Ascending aorta (tissue), 2 donors: ENCODE measurements around the gene PYDC1. TPM values are rescaled to one million over a fixed set of nuclear protein-coding genes. Genes with fewer than 3 reads are reported as not detected.
"Not testable (repeated sequence)": the region's sequence is repeated elsewhere in the genome, so short reads cannot be mapped to it uniquely, and the experiment has no call there.

Experiments used
- DNase-seq, 2 donors: peaks; one replicate each; pipeline ENCODE4 v3.0.0-alpha.2; 2019; ENCODE audit warnings: low spot score in 2 of 2
- H3K27ac ChIP-seq, 2 donors: fragments of 200-600 bp; sonication (generic); one replicate each; pipeline ENCODE4 v1.5.1; 2016 to 2017; ENCODE audit warnings: mild to moderate bottlenecking in 1 of 2
- H3K27me3 ChIP-seq: fragments of 200-600 bp; sonication (generic); one replicate; pipeline ENCODE4 v1.5.1; 2017
- H3K36me3 ChIP-seq, 2 donors: fragments of 200-600 bp; sonication (generic); one replicate each; pipeline ENCODE4 v1.5.1; 2016
- H3K4me1 ChIP-seq, 2 donors: fragments of 200-600 bp; sonication (generic); one replicate each; pipeline ENCODE4 v1.5.1; 2016 to 2017; ENCODE audit warnings: mild to moderate bottlenecking in 1 of 2
- H3K4me3 ChIP-seq, 2 donors: fragments of 200-600 bp; sonication (generic); one replicate each; pipeline ENCODE4 v1.5.1; 2016 to 2017; ENCODE audit warnings: mild to moderate bottlenecking in 1 of 2
- H3K9me3 ChIP-seq, 2 donors: fragments of 200-600 bp; sonication (generic); one replicate each; pipeline ENCODE4 v1.5.1; 2016
- intact Hi-C: fragments of 100-400 bp; cut with DNase I; formaldehyde crosslinking; loops from one replicate; pipeline ENCODE4 v1.15.1; 2023
- total RNA-seq: library from RNA; depleted of rRNA; stranded (reverse); fragments of >200 nt; gene quantifications from one replicate; pipeline ENCODE4 v1.1.0, GENCODE V29; 2016
- TF ChIP-seq, protein P1 (sequence below), 3 experiments: fragments of 200-600 bp in 2 of 3; fragments of 450-650 bp in 1 of 3; sonication (generic) in 2 of 3; IDR thresholded peaks; one replicate each; pipeline ENCODE4 v1.5.1; 2016 to 2019; ENCODE audit warnings: antibody characterized with exemption in 3 of 3, mild to moderate bottlenecking in 1 of 3, moderate library complexity in 1 of 3

PYDC1 gene
- total RNA-seq, 1 donor from 2014 or later = not detected

DNA sequence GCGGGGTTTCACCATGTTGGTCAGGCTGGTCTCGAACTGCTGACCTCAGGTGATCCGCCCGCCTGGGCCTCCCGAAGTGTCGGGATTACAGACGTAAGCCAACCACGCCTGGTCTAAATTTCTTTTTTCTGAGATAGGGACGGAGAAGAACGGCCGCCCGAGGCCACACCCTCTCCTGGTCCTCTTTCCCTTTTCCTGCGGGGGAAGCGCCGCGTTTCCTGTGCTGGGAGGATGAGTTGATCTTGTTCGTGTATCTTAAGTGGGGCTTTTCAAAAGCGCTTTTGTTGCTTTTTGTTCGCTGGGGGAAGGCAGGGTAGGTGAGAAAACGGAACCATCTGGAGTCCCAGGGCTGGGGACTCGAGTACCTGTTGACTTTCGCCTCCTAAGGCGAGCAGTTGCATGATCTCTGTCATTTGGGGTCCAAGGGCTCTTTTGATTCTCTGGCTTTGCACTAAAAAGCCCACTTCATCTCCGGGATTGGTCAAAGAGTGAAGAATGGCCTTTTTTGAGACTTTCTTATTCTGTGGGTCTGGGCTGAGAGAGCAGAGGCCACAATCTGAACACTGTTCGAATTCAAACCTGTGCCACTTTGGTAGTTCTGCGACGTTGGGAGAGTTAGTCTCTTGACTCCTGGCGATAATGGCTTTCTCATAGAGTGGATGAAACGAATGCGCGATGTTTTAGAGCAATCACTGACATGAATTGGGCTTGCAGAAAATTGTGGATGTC is 35.7 kb downstream of the PYDC1 start:
- intact Hi-C loops = loop anchor here (5.0 kb wide), 4 partner anchors 74 to 326 kb away; partner anchors contain the start of genes BCKDK, RUSF1, VKORC1 and ZNF843

DNA sequence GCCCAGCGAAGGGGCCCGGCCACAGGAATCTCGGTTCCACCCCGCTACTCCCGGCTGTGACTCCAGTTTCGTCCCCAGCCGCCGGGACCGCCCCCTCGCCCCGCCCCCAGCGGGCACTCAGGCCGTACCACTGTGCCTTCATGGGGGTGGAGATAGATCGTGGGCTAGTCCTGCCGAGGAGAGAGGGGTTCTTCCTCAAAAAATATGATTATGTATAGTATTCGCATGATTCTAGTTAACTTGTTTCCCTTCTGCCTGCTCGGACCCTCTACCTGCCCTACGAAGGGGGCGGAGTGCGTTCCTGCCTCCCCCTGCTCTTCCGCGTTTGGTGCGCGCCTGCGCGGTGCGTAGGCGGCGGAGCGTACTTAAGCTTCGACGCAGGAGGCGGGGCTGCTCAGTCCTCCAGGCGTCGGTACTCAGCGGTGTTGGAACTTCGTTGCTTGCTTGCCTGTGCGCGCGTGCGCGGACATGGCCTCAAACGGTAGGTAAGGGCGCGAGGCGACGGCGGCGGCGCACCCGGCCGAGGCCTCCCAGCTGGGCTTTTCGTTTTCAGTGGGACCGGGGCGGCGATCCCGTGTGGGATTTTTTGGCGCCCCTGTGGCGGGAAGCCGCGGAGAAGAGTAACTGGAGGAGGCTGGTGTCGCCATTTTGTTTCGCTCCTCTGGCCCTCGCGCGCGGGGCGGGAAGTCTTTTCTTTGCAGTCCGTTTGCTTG is 37.0 kb downstream of the PYDC1 start, which contains the start of gene FUS:
Gene FUS (plus strand): TSS at position 393 of the 713 bp plus-strand sequence. CDS start 76 bp downstream, at position 469.
- peaks cover 25 to 27% of the 10 kb centered on the region in 2 donors for H3K36me3 ChIP-seq
- H3K27me3 ChIP-seq = no peaks in the 10 kb centered on the region
- peak within 1 kb of the TSS; percentile 98 to 99 for H3K27ac ChIP-seq
- no peaks in the 10 kb centered on the region for H3K9me3 ChIP-seq
- DNase-seq = peak; percentile 44 to 94
- H3K4me1 ChIP-seq = peaks cover 5 to 35% of the 10 kb centered on the region in 2 donors
- peak within 1 kb of the TSS; percentile 92 to 97 for H3K4me3 ChIP-seq
- intact Hi-C loops = loop anchor here (1.0 to 5.0 kb wide), 9 partner anchors 38 to 692 kb away; partner anchors contain the start of genes ARMC5, BCKDK, RUSF1 and VKORC1
- TF ChIP-seq, protein P1, sequence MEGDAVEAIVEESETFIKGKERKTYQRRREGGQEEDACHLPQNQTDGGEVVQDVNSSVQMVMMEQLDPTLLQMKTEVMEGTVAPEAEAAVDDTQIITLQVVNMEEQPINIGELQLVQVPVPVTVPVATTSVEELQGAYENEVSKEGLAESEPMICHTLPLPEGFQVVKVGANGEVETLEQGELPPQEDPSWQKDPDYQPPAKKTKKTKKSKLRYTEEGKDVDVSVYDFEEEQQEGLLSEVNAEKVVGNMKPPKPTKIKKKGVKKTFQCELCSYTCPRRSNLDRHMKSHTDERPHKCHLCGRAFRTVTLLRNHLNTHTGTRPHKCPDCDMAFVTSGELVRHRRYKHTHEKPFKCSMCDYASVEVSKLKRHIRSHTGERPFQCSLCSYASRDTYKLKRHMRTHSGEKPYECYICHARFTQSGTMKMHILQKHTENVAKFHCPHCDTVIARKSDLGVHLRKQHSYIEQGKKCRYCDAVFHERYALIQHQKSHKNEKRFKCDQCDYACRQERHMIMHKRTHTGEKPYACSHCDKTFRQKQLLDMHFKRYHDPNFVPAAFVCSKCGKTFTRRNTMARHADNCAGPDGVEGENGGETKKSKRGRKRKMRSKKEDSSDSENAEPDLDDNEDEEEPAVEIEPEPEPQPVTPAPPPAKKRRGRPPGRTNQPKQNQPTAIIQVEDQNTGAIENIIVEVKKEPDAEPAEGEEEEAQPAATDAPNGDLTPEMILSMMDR (IDR thresholded peaks at IDR 0.05) = peak in 1 of 3 experiments; percentile 3

More for the DNA sequence above, 35.7 kb downstream of the PYDC1 start:
- Histone ChIP-seq H3K27me3 (no peaks in the 10 kb centered on the region), H3K4me1 (peaks cover 5 to 35% of the 10 kb centered on the region in 2 donors), H3K9me3 (no peaks in the 10 kb centered on the region), H3K36me3 (peaks cover 38 to 41% of the 10 kb centered on the region in 2 donors), H3K27ac (peak overlapping the region; percentile 98 to 99), H3K4me3 (peak overlapping the region; percentile 92 to 97)
- DNase-seq = no peak
- TF ChIP-seq, protein P1 (IDR thresholded peaks at IDR 0.05) = no peak

DNA sequence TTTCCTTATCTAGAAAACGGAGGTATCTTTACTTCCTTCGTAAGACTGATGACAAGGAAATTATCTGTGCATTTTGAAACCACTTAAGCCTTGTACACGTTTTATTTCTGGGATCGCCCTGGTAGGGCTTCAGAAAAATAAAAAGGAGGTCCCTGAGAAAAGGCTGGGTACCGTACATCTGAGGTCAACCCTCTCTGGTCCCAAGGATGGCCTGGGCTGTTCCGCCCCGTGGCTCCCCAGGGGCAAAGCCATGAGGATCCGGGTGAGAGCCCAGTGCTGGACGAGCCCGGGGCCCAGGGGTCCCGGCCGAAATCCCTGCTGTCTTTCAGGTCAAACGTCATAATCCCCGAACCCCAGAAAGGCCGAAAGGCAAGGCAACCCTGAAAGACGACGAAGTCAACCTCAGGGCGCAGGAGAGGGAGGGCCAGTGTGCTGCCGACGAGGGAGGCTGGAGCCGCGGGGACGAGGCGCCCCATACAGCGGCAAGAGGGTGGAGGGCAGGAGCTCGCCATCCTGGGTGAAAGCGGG is 37.7 kb downstream of the PYDC1 start:
- H3K27ac ChIP-seq = peak overlapping the region; percentile 98 to 99
- no peaks in the 10 kb centered on the region for H3K9me3 ChIP-seq
- H3K36me3 ChIP-seq = peaks cover 19 to 21% of the 10 kb centered on the region in 2 donors
- TF ChIP-seq, protein P1 (IDR thresholded peaks at IDR 0.05) = no peak
- H3K4me1 ChIP-seq = peaks cover 5 to 35% of the 10 kb centered on the region in 2 donors
- H3K27me3 ChIP-seq = no peaks in the 10 kb centered on the region
- DNase-seq = no peak
- intact Hi-C loops = loop anchor here (1.0 to 5.0 kb wide), 2 partner anchors 280 to 693 kb away; partner anchors contain the start of genes ARMC5 and ZNF267
- peak overlapping the region; percentile 92 to 97 for H3K4me3 ChIP-seq

DNA sequence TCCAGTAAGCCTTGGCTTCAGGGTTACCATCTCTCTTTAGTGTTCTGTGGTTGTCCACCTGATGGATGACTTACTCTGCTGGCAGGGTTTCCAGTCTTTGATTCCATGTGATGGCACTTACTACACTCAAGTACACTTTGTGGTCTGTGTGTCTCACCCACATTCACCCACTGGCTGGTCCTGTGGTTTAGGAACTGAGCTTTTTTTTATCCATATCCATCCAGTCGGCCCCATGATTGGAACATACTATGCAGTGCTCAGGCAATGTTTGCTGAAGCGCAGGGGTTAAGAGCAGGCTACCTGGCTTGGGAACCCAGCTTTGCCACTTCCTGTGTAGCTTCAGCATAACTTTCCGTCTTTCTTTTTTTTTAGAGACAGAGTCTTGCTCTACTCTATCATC is 39.8 kb downstream of the PYDC1 start:
- H3K9me3 ChIP-seq = no peaks in the 10 kb centered on the region
- no peak overlapping the region for H3K27ac ChIP-seq
- intact Hi-C loops = loop anchor here (5.0 kb wide), 1 partner anchor 695 kb away; the partner anchor contains the start of gene ZNF267
- H3K4me1 ChIP-seq = peaks cover under 1 to 16% of the 10 kb centered on the region in 2 donors
- H3K27me3 ChIP-seq = no peaks in the 10 kb centered on the region
- no peak for DNase-seq
- TF ChIP-seq, protein P1 (IDR thresholded peaks at IDR 0.05) = no peak
- H3K4me3 ChIP-seq = no peak overlapping the region
- H3K36me3 ChIP-seq = no peaks in the 10 kb centered on the region

DNA sequence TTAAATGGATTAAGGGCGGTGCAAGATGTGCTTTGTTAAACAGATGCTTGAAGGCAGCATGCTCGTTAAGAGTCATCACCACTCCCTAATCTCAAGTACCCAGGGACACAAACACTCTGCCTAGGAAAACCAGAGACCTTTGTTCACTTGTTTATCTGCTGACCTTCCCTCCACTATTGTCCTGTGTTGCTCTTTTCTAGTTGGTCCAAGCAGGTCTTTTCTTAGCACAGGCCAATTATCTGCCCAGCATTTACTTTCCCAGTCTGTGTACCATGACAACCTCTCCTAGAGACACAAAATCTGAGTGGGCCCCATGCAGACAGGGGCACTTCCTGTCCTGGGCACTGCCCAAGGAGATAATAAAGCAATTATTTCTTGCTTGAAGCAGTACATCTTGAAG is 46.9 kb downstream of the PYDC1 start:
- intact Hi-C loops, H3K27me3 ChIP-seq, H3K9me3 ChIP-seq, H3K4me3 ChIP-seq, DNase-seq, H3K27ac ChIP-seq, H3K36me3 ChIP-seq, H3K4me1 ChIP-seq: not testable (repeated sequence)
